ENCODE results near the gene USP36. TPM values are rescaled to one million over a fixed set of nuclear protein-coding genes. Genes with fewer than 3 reads are reported as not detected.
A peak's percentile ranks its signal among the peaks of the same experiment; 100 is the strongest.

Gene USP36
- total and polyA plus RNA-seq, 4 donors, result 8.0 to 20.7 (median 10.5) TPM

DNA sequence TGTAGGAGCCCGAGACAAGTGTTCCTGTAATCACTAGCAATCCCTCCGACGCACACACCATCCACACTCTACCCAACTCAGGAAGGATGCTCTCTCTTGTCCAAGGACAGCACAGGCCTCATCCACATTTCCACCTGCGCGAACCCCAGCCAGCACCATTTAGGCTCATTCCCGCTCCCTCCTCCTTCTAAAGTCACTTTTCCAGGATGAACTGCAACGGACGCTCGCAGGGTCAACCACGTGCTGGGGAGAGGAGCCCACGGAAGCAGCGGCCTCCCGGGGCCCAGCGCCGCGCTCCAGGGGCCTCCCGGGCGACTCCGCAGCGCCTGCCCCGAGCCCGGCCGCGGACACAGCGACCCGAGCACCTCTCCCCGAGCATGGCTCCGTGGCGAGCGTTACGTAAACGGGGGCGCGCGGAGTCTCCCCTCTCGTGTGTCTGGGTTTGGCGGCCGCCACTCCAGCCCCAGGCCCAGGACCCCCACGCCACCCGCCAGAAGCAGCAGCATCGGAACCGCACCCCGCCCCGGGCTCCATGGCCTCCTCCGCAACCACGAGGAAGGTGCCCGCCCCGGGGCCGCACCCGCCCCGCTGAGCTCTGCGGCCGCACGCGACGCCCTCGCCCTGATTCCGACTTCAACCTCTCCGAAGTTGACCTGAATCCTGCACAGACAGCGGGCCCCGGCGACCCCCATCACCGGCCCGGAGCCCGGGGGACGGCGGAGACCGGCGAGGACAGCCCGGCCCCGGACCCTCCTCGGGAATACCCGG is 668 bp downstream of the USP36 start:
- peak overlapping the region; percentile 95 to 99 for H3K27ac ChIP-seq (ENCODE audit: low read depth in 1 of 2, low read length in 2 of 2)
- peak overlapping the region; percentile 61 to 86 for H3K9ac ChIP-seq (ENCODE audit: low read depth in 1 of 2, low read length in 2 of 2)
- H3K4me1 ChIP-seq (ENCODE audit: control insufficient read depth in 4 of 4, insufficient read depth in 4 of 4, low read length in 3 of 4), result peaks cover 0 to 26% (median 20%) of the 10 kb centered on the region in 4 donors
- H3K4me3 ChIP-seq (ENCODE audit: low read depth in 1 of 3, low read length in 3 of 3), result peak overlapping the region; percentile 80 to 99 (median 87)
- H3K27me3 ChIP-seq (ENCODE audit: control insufficient read depth in 4 of 4, insufficient read depth in 4 of 4, low read length in 3 of 4), result no peaks in the 10 kb centered on the region
- TF ChIP-seq GABPA (IDR thresholded peaks at IDR 0.05 in 1 of 2, conservative IDR thresholded peaks at IDR 0.05 in 1 of 2), result no peak
- TF ChIP-seq FOXA2 (IDR thresholded peaks at IDR 0.05), result no peak
- TF ChIP-seq, protein P1, sequence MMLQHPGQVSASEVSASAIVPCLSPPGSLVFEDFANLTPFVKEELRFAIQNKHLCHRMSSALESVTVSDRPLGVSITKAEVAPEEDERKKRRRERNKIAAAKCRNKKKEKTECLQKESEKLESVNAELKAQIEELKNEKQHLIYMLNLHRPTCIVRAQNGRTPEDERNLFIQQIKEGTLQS (IDR thresholded peaks at IDR 0.05), result no peak
- no peak for TF ChIP-seq SP1 (IDR thresholded peaks at IDR 0.05)
- TF ChIP-seq JUND (IDR thresholded peaks at IDR 0.05), result no peak
- TF ChIP-seq RAD21 (IDR thresholded peaks at IDR 0.05), result no peak
- TF ChIP-seq FOXA1 (IDR thresholded peaks at IDR 0.05), result no peak
- no peak for TF ChIP-seq TAF1 (conservative IDR thresholded peaks at IDR 0.05)
- TF ChIP-seq, protein P2, sequence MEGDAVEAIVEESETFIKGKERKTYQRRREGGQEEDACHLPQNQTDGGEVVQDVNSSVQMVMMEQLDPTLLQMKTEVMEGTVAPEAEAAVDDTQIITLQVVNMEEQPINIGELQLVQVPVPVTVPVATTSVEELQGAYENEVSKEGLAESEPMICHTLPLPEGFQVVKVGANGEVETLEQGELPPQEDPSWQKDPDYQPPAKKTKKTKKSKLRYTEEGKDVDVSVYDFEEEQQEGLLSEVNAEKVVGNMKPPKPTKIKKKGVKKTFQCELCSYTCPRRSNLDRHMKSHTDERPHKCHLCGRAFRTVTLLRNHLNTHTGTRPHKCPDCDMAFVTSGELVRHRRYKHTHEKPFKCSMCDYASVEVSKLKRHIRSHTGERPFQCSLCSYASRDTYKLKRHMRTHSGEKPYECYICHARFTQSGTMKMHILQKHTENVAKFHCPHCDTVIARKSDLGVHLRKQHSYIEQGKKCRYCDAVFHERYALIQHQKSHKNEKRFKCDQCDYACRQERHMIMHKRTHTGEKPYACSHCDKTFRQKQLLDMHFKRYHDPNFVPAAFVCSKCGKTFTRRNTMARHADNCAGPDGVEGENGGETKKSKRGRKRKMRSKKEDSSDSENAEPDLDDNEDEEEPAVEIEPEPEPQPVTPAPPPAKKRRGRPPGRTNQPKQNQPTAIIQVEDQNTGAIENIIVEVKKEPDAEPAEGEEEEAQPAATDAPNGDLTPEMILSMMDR (IDR thresholded peaks at IDR 0.05; ENCODE audit: low read depth, low read length, missing input control), result no peak
- TF ChIP-seq, protein P3, sequence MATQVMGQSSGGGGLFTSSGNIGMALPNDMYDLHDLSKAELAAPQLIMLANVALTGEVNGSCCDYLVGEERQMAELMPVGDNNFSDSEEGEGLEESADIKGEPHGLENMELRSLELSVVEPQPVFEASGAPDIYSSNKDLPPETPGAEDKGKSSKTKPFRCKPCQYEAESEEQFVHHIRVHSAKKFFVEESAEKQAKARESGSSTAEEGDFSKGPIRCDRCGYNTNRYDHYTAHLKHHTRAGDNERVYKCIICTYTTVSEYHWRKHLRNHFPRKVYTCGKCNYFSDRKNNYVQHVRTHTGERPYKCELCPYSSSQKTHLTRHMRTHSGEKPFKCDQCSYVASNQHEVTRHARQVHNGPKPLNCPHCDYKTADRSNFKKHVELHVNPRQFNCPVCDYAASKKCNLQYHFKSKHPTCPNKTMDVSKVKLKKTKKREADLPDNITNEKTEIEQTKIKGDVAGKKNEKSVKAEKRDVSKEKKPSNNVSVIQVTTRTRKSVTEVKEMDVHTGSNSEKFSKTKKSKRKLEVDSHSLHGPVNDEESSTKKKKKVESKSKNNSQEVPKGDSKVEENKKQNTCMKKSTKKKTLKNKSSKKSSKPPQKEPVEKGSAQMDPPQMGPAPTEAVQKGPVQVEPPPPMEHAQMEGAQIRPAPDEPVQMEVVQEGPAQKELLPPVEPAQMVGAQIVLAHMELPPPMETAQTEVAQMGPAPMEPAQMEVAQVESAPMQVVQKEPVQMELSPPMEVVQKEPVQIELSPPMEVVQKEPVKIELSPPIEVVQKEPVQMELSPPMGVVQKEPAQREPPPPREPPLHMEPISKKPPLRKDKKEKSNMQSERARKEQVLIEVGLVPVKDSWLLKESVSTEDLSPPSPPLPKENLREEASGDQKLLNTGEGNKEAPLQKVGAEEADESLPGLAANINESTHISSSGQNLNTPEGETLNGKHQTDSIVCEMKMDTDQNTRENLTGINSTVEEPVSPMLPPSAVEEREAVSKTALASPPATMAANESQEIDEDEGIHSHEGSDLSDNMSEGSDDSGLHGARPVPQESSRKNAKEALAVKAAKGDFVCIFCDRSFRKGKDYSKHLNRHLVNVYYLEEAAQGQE (IDR thresholded peaks at IDR 0.05), result no peak
- TF ChIP-seq HNF4A (conservative IDR thresholded peaks at IDR 0.05), result no peak
- peak; percentile 64 for DNase-seq (ENCODE audit: low spot score)
- under 1% methylated on average over 73 of the region's 73 CpGs for WGBS
- no peaks in the 10 kb centered on the region for H3K9me3 ChIP-seq (ENCODE audit: control insufficient read depth in 4 of 4, low read length in 3 of 4)
- peaks cover 5 to 27% (median 25%) of the 10 kb centered on the region in 4 donors for H3K36me3 ChIP-seq (ENCODE audit: control insufficient read depth in 4 of 4, insufficient read depth in 3 of 4, low read depth in 1 of 4, low read length in 3 of 4)

DNA sequence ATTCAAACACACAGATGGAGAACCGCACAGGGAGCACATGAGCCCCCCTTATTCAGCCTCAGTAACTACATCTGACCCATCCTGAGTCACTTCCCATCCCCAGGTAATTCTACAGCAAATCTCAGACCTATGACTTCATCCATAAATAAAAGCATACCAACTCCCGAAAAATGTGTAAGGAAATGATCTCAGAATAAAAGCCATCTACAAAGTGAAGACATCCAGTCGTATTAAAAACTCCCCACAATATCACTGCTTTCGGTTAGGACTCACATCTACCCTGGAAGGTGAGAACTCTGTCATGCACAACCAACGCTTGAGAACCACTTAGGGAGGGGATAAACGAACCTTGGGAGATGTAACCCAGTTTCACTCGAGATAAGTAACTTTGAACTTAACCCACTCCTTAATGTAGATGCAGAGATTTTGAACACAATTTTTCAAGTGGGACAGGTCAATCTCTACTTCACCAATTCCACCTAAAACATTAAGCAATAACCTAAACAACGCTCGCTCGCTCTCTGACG is 1.3 kb downstream of the USP36 start:
- peaks cover 0 to 26% (median 20%) of the 10 kb centered on the region in 4 donors for H3K4me1 ChIP-seq (ENCODE audit: control insufficient read depth in 4 of 4, insufficient read depth in 4 of 4, low read length in 3 of 4)
- peak overlapping the region; percentile 95 to 99 for H3K27ac ChIP-seq (ENCODE audit: low read depth in 1 of 2, low read length in 2 of 2)
- no peaks in the 10 kb centered on the region for H3K27me3 ChIP-seq (ENCODE audit: control insufficient read depth in 4 of 4, insufficient read depth in 4 of 4, low read length in 3 of 4)
- TF ChIP-seq GABPA (IDR thresholded peaks at IDR 0.05 in 1 of 2, conservative IDR thresholded peaks at IDR 0.05 in 1 of 2) (no peak), NR2F2 (IDR thresholded peaks at IDR 0.05) (no peak)
- TF ChIP-seq, protein P3 (IDR thresholded peaks at IDR 0.05), result no peak
- H3K36me3 ChIP-seq (ENCODE audit: control insufficient read depth in 4 of 4, insufficient read depth in 3 of 4, low read depth in 1 of 4, low read length in 3 of 4), result peaks cover 5 to 33% (median 29%) of the 10 kb centered on the region in 4 donors
- peak overlapping the region; percentile 80 to 99 (median 87) for H3K4me3 ChIP-seq (ENCODE audit: low read depth in 1 of 3, low read length in 3 of 3)
- WGBS, result 25% methylated on average over 11 of the region's 11 CpGs
- no peak for DNase-seq (ENCODE audit: low spot score)
- peak overlapping the region; percentile 61 to 86 for H3K9ac ChIP-seq (ENCODE audit: low read depth in 1 of 2, low read length in 2 of 2)
- H3K9me3 ChIP-seq (ENCODE audit: control insufficient read depth in 4 of 4, low read length in 3 of 4), result no peaks in the 10 kb centered on the region
